CD4-positive, alpha-beta T cell treated with Interleukin-17A for 4 hours (primary cell): Measurements from ENCODE around the gene TRMT2A.
A peak's percentile ranks its signal among the peaks of the same experiment; 100 is the strongest.

Source experiments
- DNase-seq: peaks from one replicate; pipeline ENCODE4 v3.0.0-alpha.2; 2020; ENCODE audit warnings: mixed read lengths

TRMT2A gene

DNA sequence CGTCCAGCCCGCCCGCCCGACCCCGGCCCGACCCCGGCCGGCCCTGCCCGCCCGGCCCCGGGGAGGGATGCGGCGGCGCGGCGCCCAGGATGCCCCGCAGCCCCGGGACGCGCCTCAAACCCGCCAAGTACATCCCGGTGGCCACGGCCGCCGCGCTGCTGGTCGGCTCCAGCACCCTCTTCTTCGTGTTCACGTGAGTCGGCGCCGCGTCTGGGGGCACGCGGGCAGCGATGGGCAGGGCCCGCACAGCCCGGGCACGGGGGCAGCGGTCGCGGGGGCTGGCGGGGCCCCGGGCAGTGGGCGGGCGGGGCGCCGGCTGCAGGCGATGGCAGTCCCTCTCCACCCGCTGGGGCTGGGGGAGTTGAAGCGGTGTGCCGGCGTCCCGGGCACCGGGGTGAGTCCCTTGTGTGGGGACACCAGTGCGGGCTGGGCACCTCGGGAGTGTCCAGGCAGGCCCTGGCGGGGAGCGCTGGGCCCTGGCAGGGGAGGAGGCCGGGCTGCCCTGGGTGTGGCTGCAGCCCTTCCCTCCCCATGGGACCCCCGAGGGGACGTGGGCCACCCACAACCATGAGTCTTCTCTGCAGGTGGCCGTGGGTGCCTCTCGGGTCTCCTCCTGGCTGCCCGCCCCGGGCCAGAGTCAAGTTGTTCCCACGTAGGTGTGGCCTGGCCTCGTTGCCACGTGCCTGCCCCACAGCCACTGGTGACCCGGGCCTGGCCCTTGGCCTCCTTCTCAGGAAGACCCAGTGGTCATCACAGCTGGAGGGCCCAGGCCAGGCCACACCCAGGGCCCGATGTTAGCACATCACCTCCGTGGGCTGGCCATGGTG lies 15.0 kb upstream of the TRMT2A start:
- peak; percentile 43 for DNase-seq

DNA sequence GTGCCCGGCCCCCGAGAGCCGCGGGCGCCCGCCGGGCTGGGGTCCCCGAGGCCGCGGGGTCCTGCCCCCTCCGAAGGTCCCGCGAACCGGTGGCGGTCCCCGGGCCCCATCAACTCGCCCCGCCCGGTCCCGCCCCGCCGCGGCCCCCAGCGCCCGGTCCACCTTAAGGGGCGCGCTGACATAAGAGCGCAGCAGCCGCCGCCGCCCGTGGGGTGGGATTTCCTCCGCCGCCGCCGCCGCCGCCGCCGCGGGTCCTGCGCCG lies 14.5 kb upstream of the TRMT2A start, which contains the start of gene ZDHHC8:
Gene ZDHHC8, plus strand, starts transcription at position 208 of the 262 bp plus-strand sequence. CDS start 144 bp downstream, outside the sequence.
- peak; percentile 75 for DNase-seq

DNA sequence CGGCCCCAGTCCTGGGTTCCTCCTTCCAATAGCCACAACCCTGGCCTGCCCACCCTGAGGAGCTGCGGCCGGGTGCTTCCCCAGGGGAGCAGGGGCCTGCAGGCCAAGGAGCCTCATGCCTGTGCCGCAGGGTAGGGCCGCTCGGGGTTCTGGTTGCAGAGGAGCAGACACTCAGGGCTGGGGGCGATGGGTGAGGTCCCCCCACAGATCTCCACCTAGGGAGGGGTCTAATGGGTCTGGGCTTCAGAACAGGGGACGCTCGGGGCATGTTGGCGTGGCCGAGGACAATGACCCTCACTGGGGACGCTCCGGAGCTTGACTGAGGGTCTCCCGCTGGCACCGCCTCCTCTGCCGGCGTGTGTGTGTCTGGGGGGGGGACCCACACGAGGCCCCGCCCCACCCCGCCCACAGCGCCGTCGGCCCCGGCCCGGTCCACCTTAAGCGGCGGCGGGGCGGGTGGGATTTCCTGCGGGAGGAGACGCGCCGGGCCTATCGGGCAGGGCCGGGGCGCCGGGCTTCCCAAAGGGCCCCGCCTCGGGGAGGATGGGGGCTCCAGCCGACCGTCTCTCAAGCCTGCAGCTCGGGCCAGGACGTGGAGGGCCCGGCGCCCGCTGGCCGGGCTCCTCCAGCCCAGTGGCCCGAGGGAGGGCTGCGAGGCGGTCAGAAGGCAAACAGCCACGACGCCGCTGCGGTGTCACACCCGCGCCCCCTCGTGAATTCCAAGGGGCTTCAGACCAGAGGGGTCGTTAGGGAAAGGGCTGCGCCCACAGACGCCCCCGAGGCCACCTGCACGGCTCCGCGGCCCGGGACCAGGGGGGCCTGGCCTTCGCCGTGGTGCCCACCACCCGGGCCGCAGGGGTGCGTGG lies 13.9 kb upstream of the TRMT2A start:
- peak; percentile 90 for DNase-seq

- DNase-seq = peak; percentile 24
Measured at GRCh38 chr22:20130319-20130718, 13.3 kb upstream of the TRMT2A start.

DNA sequence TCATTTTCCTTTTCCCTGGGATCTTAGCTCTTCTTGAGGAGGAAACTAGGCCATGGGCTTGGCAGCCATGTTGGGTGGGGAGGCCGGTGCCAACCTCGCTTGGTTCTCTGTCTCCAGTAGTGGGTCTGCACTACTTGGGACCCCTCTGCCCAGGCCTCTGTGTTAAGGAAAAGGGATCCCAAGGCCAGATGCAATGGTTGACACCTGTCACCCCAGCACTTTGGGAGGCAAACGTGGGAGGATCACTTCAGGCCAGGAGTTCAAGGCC lies 12.7 kb upstream of the TRMT2A start:
- no peak for DNase-seq

DNA sequence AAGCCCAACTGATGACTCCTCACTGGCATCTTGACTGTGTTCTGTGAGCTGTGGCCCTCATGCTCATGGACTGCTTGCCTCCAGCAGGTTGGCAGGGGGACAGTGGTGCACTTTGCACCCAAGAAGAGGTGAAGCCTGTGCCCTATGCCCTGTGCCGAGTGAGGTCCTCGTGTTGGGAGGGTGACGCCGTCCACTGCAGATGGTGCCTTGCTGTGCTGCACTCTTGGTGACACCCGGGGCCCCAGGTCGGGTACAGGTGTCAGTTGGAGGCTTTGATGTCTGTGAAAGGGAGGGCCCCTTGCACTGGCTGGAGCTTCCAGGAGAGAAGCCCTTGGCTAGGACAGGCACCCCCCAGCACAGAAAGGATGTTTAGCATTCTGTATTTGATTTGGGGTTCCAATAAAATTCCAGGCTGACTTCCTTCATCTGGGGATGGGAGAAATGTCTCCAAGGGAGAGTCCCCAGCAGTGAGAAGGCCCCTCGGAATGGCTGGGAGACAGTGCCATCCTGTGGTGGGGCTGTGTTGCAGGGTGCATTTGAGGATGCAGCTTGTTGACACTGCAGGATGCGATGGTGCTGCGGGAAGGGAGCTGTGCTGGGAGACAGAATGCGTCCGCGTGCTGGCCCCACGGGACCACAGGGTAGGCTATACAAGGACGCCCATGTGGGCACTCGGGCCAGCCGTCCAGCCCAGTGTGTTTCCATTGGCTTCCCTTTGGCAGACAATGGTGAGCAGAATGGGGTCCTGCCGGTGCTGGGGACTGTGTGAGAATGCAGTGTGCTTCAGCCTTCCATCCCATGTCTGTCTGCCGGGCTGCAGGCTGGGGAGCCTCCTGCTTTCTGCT lies 12.1 kb upstream of the TRMT2A start:
- DNase-seq = peak; percentile 65

GRCh38 chr22:20128619-20128901 lies 11.5 kb upstream of the TRMT2A start:
- no peak for DNase-seq

GRCh38 chr22:20127869-20128618 lies 11.0 kb upstream of the TRMT2A start:
- DNase-seq = no peak

DNA sequence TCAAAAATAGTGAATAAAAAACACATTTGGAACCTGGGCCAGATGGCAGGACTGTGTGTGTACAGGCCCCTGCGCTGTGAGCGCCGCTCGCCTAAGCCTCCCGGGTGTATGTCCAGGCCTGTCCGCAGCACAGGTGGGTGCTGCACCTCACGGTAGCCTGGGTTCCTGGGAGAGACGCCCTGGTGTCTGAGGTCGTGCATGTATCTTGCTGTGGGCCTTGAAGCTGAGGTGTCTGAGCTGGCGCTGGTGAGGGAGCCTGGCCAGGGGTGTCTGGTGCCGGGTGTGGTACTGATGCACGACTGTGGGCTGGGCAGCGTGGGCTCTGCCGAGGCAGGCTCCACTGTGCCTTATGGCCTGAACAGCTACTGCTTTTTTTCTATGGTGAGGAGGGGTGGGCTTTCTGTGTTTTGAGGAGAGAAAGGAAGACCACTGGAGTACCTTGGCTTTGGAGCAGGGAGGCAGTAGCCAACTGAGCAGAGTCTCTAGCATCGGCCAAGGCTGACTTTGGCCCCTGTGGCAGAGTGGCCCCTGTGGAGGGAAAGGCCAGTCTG lies 10.4 kb upstream of the TRMT2A start:
- DNase-seq = no peak

- no peak for DNase-seq
Measured at GRCh38 chr22:20126284-20127029, 9.4 kb upstream of the TRMT2A start.

- DNase-seq = no peak
Measured at GRCh38 chr22:20125201-20126174, 8.5 kb upstream of the TRMT2A start.

- no peak for DNase-seq
Measured at GRCh38 chr22:20124083-20124787, 7.2 kb upstream of the TRMT2A start.

- no peak for DNase-seq
Measured at GRCh38 chr22:20123366-20124082, 6.5 kb upstream of the TRMT2A start.

GRCh38 chr22:20121856-20122415 lies 4.9 kb upstream of the TRMT2A start:
- DNase-seq = no peak

DNA sequence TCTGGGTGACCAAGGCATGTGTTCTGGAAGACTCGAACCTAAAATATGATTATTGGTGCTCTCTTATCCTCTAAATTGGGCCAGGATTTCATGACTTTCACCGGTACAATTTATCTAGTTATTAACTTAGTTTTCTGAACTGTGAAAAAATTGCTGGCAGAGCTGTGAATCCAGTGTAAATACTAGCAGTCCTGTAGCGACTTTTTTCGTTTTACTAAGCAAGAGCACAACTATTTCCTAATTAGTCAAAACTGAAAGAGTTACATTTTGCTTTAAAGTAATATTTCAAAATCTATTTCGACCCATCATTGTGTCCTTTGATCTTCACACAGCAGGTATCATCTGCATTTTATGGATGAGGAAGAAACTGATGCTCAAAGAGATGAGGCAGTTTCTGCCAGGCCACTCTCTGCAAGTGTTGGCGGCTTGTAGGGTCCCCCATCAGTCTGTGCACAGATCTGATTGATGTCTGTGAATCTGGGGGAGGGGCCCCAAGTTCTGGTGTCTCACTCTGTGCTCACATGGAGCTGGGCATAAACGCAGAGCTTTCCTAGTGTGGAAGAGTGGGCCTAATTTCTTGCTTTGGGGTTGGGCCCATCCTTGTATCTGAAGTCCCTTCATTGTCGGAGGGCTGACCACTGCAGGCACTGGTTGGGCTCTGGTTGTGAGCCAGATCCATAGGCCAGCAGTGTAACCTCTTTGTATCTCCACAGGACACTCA lies 1.4 kb upstream of the TRMT2A start:
- no peak for DNase-seq

DNA sequence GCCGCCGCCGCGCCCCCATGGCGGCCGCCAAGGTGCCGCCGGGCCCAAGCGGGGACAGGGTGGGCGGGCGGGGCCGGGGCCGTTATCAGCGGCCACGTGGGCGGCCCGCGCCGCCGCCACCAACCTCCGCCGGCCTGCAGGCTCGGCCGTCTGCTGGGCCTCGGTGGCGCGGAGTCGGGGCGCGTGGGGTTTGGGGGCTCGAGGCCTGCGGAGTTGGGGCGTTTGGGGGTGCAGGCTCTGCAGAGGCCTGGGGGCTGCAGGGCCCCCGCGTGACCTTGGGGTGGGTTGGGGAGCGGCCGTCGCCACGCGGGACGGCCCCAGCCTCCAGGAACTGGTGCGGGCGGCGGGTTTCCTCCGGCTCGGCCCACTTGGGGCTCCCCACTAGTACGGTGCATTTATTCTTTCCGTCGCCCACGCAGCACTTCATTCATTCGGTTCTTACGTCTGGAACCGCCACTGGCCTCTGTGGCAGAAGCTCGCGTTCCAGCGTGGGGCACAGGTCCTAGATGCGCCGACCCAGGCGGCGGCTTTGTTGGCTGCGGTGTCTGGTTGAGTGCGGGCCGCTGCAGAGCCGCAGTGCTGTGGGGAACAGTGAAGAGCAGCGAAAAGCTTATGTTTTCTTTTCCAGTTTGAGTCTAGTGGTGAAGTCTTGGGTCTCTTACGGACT lies 740 bp upstream of the TRMT2A start:
- peak; percentile 29 for DNase-seq

DNA sequence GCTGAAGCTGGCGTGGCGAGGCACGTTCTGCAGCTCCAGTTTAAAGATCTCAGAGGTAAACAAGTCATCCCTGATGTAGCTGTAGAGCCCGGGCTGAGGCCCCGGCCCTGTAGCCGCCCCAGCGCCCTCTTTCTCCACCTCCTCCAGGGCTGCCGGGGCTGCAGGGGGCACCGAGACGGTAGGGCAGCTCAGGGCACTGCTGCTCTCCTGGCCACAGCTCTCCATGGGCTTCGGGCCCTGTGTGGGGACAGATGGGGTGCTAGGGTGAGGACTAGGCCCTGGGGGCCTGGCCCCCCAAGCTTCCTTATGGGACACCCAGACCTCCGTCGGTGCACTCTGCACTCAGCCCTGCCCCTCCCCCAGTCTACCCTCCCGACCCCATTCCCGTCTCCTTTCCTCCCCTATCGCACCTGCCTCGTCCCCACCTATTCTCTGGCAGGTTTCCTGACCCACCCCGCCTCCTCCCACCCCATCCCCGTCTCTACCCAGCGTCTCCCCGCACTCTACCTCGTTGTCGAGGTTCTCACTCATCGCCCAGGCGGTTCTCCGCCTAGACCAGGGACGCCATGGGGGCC lies 563 bp downstream of the TRMT2A start:
- no peak for DNase-seq
